A549 (cell line): ENCODE data around the gene ANKRD36C.
"Not testable (repeated sequence)": the region's sequence is repeated elsewhere in the genome, so short reads cannot be mapped to it uniquely, and the experiment has no call there.

Source experiments
- CTCF ChIP-seq: fragments of >200 bp; sonication (Bioruptor Twin); formaldehyde crosslinking; IDR thresholded peaks from 3 replicates; pipeline ENCODE4 v1.5.1; 2016
- EP300 ChIP-seq, 2 experiments: fragments of >200 bp; sonication (Bioruptor Twin); formaldehyde crosslinking; IDR thresholded peaks; 2 replicates in 1 of 2; 3 replicates in 1 of 2; pipeline ENCODE4 v1.6.1; 2016 to 2017
- ESRRA ChIP-seq: fragments of 150-350 bp; IDR thresholded peaks from 2 replicates; pipeline ENCODE4 v1.6.1; 2014; ENCODE audit warnings: mild to moderate bottlenecking, low read length, borderline replicate concordance
- JUNB ChIP-seq: fragments of >200 bp; sonication (Bioruptor Twin); formaldehyde crosslinking; IDR thresholded peaks from 2 replicates; pipeline ENCODE4 v1.6.1; 2016
- KDM5A ChIP-seq: fragments of 200-600 bp; sonication (generic); IDR thresholded peaks from 2 replicates; pipeline ENCODE4 v1.6.1; 2016; ENCODE audit warnings: antibody characterized with exemption, mild to moderate bottlenecking
- MAX ChIP-seq: IDR thresholded peaks from 2 replicates; pipeline ENCODE4 v1.6.1; 2012
- MYC ChIP-seq: IDR thresholded peaks from 2 replicates; pipeline ENCODE4 v1.6.1; 2012; ENCODE audit warnings: mild to moderate bottlenecking, inconsistent platforms, low read length, improper control_type of control experiment, borderline replicate concordance
- PHF8 ChIP-seq: fragments of 200-600 bp; sonication (generic); IDR thresholded peaks from 2 replicates; pipeline ENCODE4 v1.6.1; 2016; ENCODE audit warnings: low read depth, mild to moderate bottlenecking, antibody characterized with exemption, moderate library complexity, borderline replicate concordance
- POLR2A ChIP-seq: IDR thresholded peaks from 2 replicates; pipeline ENCODE4 v1.6.1; 2012; ENCODE audit warnings: mild to moderate bottlenecking, low read length
- POLR2AphosphoS2 ChIP-seq: conservative IDR thresholded peaks from 2 replicates; pipeline ENCODE4 v1.6.1; 2012; ENCODE audit warnings: low read length, improper control_type of control experiment, inconsistent platforms
- SMC3 ChIP-seq: fragments of >200 bp; sonication (Bioruptor Twin); formaldehyde crosslinking; IDR thresholded peaks from 3 replicates; pipeline ENCODE4 v1.6.1; 2018; ENCODE audit warnings: inconsistent platforms
- USF2 ChIP-seq: fragments of 450-650 bp; IDR thresholded peaks from 2 replicates; pipeline ENCODE4 v1.6.1; 2014; ENCODE audit warnings: antibody characterized with exemption
- ZFP36 ChIP-seq: fragments of 450-650 bp; IDR thresholded peaks from 2 replicates; pipeline ENCODE4 v1.6.1; 2014; ENCODE audit warnings: borderline replicate concordance; ENCODE audit not compliant: partially characterized antibody

GRCh38 chr2:95817521-95817920 is 174.1 kb downstream of the ANKRD36C start:
- TF ChIP-seq CTCF; KDM5A; PHF8; EP300 (IDR thresholded peaks at IDR 0.05); POLR2AphosphoS2; USF2; SMC3; ESRRA; ZFP36; MAX; POLR2A; MYC; JUNB: not testable (repeated sequence)
